HG02938 (cell line): ENCODE data around the gene CEP170B.
"Not testable (repeated sequence)": the region's sequence is repeated elsewhere in the genome, so short reads cannot be mapped to it uniquely, and the experiment has no call there.

Experiments used
- ATAC-seq: cut with Tn5 transposase; IDR thresholded peaks from one replicate; pipeline ENCODE4 v1.9.1; 2021; ENCODE audit warnings: mild to moderate bottlenecking, moderate library complexity; ENCODE audit not compliant: unreplicated experiment

The CEP170B gene

GRCh38 chr14:104865081-104865630 lies at the start of gene CEP170B:
Gene CEP170B (plus strand): TSS chr14:104865268. CDS start chr14:104868451, 3,183 bp downstream.
- no peak for ATAC-seq

- no peak for ATAC-seq
These were observed 48.5 kb upstream of the CEP170B start for GRCh38 chr14:104816616-104816884.

GRCh38 chr14:104817930-104818713 lies 46.9 kb upstream of the CEP170B start:
- ATAC-seq = no peak

DNA sequence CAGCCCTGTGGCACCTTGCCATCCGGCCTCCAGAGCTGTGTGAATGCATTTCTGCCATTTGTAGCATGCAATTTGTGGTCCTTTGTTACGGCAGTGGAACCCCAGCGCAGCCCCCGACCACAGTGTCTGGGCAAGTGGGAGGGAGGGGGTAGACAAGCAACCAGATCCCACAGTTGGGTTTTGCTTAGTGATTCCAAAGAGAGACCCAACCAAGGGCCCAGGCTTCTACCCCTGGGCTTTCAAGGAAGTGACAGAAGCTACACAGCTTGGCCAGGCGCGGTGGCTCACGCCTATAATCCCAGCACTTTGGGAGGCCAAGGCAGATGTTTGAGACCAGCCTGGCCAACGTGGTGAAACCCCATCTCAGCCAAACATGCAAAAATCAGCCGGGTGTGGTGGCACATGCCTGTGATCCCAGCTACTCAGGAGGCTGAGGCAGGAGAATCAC lies 46.3 kb upstream of the CEP170B start:
- no peak for ATAC-seq

- ATAC-seq = no peak
These were observed 45.7 kb upstream of the CEP170B start for GRCh38 chr14:104819361-104819781.

DNA sequence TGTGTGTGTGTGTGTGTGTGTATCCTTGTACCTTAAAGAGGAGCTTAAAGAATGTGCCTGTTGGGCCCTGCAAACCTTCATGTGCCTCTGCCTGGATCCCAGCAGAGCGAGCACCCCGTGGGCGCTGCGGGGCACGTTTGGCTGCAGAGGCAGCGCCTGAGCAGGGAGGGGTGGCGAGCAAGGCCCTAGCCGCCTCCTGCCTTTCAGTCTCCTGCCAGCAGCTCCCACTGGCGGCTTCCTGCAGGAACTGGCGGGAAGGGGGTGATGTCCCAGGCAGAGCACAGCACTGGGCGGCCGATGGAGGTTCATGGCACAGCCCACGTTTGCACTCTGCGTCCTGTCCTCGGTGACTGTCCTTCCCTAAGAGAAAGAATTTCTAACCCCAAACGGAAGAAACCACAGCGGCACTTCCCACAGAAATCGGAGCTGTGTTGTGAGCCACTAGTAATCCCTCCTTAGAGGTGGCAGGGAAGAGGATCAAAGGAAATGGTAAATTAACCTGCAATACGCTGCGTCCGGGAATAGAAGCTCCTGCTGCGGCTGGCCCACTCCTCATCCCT lies 44.3 kb upstream of the CEP170B start:
- ATAC-seq = no peak

- ATAC-seq = no peak
These were observed 43.7 kb upstream of the CEP170B start for GRCh38 chr14:104821229-104821945.

GRCh38 chr14:104821971-104822608 lies 43.0 kb upstream of the CEP170B start:
- ATAC-seq = no peak

DNA sequence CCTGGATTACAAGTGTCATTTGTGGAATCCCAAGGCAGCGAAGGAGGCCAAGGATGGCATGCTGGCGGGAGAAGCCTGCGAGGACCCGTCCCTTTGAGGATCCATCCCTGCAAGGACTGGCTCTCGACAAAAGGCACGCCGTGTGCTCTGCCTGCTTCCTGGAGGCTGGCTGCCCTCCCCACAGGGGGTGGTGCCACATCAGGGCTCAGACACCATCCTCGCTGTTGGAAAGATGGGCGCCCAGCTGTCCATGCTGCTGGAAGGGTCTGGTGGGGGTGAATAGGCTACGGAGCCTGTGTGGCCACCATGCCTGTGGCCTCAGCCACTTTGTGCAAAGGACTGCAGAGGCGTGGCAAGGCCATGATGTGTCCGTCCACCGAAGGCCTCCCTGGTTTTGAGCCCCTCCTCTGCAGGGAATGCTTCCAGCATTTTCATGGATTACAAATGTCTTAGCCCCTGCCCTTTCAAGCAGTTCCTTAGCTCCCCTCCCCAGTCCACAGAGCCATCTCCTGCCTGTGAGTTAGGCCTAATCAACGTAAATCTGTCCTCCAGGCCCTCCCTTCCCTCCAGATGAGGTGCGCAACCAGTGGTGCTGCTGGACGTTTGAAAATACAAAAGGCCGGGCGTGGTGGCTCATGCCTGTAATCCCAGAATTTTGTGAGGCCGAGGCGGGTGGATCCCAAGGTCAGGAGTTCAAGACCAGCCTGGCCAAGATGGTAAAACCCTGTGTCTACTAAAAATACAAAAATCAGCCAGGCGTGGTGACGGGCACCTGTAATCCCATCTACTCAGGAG lies 42.0 kb upstream of the CEP170B start:
- no peak for ATAC-seq

DNA sequence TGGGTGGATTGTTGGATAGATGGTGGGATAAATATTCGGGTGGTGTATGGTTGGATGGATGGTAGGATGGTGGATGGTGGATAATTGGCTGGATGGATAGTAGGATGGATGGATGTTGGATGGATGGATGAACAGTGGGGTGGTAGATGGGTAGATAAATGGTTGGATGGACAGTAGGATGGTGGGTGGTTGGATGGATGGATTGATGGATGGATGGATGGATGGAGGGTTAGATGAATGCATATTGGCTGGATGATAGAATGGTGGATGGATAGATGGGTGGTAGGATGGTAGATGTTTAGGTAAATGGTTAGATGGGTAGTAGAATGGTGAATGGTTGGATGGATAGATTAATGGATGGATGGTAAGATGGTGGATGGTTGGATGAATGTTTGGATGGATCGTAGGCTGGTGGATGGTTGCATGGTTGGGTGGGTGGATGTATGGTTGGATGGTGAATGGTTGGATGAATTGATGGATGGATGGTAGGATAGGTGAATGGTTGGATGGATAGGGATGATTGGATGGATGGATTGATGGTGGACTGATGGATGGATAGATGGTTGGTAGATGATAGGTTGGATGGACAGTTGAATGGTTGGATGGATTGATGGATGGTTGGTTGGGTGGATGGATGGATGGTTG lies 40.6 kb upstream of the CEP170B start:
- ATAC-seq = no peak

DNA sequence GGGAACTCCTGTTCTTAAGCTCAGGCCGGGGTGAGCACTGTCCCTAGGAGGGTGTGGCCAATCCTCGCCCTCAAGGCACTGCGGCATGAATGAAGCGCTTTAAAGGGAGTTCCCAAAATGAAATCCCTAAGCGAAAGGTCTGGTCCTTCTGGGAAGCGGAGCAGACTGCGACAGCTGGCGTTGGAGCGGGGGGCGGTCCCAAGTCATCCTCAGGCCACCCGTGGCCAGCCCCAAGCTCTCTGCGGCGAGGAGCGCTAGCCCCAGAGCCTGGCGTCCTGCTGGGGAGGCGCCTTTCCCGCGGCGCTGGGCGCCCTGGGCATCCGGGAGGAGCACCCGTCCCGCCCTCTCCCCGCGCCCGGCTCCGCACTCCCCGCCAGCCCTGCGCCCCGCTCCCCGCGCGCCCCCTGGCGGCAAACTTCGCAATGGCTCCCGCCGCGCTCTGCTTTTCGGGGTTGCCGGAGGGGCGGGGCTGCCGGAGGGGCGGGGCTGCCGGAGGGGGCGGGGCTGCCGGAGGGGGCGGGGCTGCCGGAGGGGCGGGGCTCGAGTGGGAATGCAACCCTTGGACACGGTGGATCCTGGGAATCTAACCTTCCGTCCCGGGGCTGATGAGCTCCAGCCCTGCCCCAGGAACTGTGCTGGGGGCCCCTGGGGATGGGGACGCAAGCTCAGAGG lies 38.7 kb upstream of the CEP170B start:
- ATAC-seq = no peak

DNA sequence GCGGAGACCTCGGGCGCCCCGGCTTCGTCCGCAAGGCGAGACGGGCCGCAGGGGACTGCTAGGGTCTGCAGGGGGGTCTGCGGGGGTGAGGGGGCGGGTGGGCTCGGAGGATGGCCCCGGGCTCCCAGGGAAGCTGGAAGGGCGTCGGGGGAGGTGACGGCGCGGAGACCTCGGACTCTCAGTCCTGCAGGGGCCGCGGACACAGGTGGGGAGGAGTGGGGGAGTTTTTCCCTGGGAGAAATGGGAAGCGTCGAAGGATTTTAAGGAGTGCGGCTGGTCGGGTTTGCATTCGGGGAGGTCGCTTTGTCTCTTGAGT lies 38.2 kb upstream of the CEP170B start:
- no peak for ATAC-seq

DNA sequence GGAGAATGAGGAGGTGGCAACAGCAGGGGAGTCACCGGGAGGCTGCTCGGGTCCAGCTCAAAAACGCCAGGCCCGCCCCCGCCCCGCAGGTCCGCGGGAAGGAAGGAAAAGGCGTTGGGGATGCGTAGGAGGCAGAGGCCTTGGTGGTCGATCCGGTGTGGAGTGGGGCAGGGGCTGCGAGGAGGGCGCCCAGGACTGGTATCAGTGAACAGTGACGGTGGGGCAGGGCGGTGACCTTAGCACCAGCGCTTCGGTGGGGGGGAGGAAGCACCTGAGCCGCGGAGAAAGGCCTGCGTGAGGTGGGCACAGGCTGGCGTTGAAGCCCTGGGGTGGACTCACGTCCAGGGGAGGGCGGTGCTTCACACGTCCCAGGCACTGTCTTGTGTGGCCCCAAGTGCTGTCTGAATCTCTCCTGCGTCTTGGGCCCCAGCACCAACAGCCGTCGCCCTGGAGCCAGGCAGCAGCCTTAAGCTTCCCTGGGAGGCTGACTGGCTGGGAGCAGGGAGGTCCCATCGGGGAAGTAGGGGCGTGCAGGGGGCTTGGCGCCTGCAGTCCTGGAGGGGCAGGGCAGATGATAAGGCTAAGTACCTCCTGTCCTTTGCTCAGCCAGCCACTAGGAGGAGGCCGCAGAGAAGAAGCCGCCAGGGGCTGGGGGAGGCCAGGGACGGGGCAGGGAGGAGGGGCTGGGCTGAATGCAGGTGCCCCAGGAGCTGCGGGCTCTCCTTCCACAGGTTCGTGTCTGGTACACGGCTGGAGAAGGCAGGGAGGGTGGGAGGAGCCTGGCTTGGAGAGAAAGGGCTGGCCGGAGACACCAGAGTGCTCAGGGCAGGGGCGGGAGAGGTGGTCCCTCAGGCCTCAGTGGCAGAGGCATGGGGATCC lies 37.7 kb upstream of the CEP170B start:
- ATAC-seq = no peak

DNA sequence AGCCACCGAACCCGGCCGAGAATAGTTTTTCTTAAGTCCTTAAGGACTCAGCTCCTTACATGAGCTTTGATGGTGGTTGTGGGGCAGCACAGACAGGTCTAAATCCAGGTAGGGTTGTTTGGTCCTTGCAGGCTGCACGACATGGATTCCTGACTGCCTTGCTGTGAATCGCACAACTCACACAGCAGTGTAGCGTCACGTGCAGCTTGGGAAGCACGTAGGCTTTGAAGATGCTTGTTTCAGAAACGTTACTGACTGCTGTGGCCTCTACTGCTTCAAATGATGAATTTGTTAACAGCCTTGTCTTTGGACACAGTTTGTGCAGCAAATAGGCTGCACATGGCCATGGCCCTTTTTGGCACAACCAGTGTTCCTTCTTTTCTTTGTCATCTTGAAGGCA lies 34.3 kb upstream of the CEP170B start:
- no peak for ATAC-seq

DNA sequence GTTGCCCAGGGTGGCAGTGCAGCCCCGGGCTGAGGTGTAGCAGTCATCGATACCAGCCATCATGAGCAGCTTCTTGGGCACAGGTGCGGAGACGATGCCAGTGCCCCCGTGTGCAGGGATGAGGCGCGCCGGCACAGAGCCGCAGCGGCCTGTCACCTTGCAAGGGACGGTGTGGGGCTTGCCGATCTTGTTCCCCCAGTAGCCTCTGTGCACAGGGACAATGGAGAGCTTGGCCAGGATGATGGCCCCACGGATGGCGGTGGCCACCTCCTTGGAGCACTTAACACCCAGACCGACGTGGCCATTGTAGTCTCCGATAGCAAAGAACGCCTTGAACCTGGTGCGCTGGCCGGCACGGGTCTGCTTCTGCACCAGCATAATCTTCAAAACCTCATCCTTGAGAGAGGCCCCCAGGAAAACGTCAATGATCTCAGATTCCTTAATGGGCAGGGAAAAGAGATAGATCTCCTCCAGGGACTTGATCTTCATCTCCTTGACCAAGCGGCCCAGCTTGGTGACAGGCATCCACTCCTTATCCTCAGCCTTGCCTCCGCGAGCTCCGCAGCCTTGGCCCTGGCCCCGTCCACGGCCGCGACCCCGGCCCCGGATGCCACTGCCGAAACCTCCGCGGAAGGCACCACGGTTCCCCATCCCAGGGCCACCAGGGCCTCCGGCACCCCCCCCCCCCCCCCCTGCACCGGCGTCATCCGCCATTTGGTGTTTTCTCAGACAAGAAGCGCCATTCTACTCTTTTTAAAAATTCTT lies 28.7 kb upstream of the CEP170B start:
- ATAC-seq = not testable (repeated sequence)

GRCh38 chr14:104841730-104842129 lies 23.3 kb upstream of the CEP170B start:
- ATAC-seq = no peak

DNA sequence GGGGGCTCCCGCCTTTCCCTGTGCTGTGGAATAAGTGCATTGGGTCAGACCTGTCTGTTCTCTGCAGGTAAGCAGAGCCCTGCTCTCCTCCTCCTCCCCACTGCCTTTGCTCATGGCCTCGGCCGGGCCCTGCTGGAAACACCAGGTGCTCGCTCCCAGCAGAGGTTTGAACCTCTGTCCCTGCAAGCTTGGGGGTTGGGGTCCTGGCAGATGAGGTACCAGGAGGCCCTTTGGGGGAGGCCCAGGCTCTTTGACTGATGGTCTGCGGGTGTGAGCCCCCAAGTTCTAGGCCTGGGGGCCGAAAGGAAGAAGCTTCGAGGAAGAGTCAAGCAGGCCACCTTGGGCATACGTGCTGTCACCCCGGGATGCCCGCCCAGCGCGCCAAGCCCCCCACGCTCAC lies 22.1 kb upstream of the CEP170B start:
- ATAC-seq = no peak
